ENCODE data around the gene RAB44.

Gene RAB44

DNA sequence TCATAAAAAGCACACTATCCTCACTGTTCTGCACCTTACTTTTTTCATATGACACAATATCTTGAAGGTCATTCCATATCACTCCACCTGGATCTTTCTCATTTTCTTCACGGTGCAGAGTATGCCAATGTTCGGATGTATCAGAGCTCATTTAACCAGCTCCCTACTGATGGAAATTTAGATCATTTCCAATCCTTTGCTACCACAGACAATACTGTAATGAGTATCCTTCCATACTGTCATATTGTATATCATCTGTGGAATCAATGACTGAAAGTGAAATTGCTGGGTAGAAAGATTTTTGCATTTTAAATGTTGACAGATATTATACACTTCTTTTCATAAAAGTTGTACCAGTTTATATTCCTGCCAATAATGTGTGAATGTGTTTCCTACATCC lies 2.2 kb upstream of the RAB44 start:
- Histone ChIP-seq H3K4me3 (ENCODE audit: low read length) (peak overlapping the region; percentile 5; the same call in 1 of the 2 replicates), H4K20me1 (ENCODE audit: insufficient read depth, low read length) (no peaks in the 10 kb centered on the region), H3K36me3 (replicated peaks; ENCODE audit: low read depth, low read length) (no peaks in the 10 kb centered on the region), H2AFZ (ENCODE audit: low read depth, low read length) (no peak overlapping the region), H3K79me2 (ENCODE audit: low read length) (no peaks in the 10 kb centered on the region), H3K9me3 (ENCODE audit: insufficient read depth, low read length) (no peaks in the 10 kb centered on the region), H3K27me3 (ENCODE audit: low read depth, low read length) (no peaks in the 10 kb centered on the region), H3K4me2 (ENCODE audit: low read length) (peak overlapping the region; percentile 45), H3K9ac (ENCODE audit: low read length) (no peak overlapping the region), H3K27ac (ENCODE audit: low read length) (peak overlapping the region; percentile 10; the same call in 1 of the 2 replicates), H3K4me1 (ENCODE audit: low read length) (peaks cover 36% of the 10 kb centered on the region)
- no peak for TF ChIP-seq EZH2phosphoT487 (IDR thresholded peaks at IDR 0.05; ENCODE audit: low read depth)
- TF ChIP-seq, protein P1, sequence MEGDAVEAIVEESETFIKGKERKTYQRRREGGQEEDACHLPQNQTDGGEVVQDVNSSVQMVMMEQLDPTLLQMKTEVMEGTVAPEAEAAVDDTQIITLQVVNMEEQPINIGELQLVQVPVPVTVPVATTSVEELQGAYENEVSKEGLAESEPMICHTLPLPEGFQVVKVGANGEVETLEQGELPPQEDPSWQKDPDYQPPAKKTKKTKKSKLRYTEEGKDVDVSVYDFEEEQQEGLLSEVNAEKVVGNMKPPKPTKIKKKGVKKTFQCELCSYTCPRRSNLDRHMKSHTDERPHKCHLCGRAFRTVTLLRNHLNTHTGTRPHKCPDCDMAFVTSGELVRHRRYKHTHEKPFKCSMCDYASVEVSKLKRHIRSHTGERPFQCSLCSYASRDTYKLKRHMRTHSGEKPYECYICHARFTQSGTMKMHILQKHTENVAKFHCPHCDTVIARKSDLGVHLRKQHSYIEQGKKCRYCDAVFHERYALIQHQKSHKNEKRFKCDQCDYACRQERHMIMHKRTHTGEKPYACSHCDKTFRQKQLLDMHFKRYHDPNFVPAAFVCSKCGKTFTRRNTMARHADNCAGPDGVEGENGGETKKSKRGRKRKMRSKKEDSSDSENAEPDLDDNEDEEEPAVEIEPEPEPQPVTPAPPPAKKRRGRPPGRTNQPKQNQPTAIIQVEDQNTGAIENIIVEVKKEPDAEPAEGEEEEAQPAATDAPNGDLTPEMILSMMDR (IDR thresholded peaks at IDR 0.05; ENCODE audit: low read depth, low read length), result no peak

DNA sequence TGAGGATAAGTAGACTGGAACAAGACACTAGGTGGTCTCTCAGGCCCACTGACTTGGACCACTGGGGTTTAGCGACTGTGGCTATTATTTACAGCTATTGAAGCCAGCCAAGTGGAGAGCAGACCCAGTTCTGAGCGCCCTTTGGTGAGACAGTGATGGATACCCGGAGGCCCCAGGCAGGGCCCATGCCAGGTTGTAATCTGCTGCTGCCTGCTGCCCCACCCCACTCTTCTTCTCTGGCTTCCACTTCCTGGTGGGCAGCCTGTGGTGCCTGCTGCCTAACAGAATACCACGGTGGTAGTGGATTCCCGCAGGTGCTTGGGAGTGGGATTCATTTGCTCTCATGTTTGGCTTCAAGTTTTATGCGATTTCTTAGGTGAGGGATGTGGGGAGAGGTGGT lies 570 bp downstream of the RAB44 start:
- no peaks in the 10 kb centered on the region for H3K36me3 ChIP-seq (replicated peaks; ENCODE audit: low read depth, low read length)
- no peak for TF ChIP-seq EZH2phosphoT487 (IDR thresholded peaks at IDR 0.05; ENCODE audit: low read depth)
- TF ChIP-seq, protein P1 (IDR thresholded peaks at IDR 0.05; ENCODE audit: low read depth, low read length), result no peak
- no peaks in the 10 kb centered on the region for H3K27me3 ChIP-seq (ENCODE audit: low read depth, low read length)
- peaks cover 29% of the 10 kb centered on the region for H3K4me1 ChIP-seq (ENCODE audit: low read length)
- no peak overlapping the region for H3K9ac ChIP-seq (ENCODE audit: low read length)
- no peaks in the 10 kb centered on the region for H3K79me2 ChIP-seq (ENCODE audit: low read length)
- H3K4me3 ChIP-seq (ENCODE audit: low read length), result no peak overlapping the region
- H3K9me3 ChIP-seq (ENCODE audit: insufficient read depth, low read length), result no peaks in the 10 kb centered on the region
- H2AFZ ChIP-seq (ENCODE audit: low read depth, low read length), result no peak overlapping the region
- H3K27ac ChIP-seq (ENCODE audit: low read length), result no peak overlapping the region
- H4K20me1 ChIP-seq (ENCODE audit: insufficient read depth, low read length), result no peaks in the 10 kb centered on the region
- no peak overlapping the region for H3K4me2 ChIP-seq (ENCODE audit: low read length)

DNA sequence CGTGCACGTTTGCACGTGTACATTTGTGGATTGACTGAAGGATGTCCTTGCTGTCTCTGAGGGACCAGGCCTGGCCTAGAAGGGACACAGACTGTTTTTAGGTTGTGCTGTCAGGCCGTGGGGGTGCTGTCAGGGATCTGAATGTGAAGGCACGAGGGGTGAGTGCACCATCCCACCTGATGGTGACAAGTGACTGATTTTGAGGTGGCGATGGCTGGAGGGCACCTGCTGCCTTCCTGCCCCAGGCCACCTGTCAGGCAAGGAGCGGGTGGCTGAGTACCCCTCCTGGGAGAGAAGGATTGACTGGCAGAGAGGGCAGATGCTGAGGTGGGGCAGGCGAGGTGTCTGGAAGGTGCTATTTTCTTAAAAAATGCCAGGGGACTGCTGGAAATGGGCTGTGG lies 1.2 kb downstream of the RAB44 start:
- Histone ChIP-seq H4K20me1 (ENCODE audit: insufficient read depth, low read length) (no peaks in the 10 kb centered on the region), H3K9me3 (ENCODE audit: insufficient read depth, low read length) (no peaks in the 10 kb centered on the region), H3K4me2 (ENCODE audit: low read length) (no peak overlapping the region), H3K9ac (ENCODE audit: low read length) (no peak overlapping the region), H3K79me2 (ENCODE audit: low read length) (no peaks in the 10 kb centered on the region), H3K36me3 (replicated peaks; ENCODE audit: low read depth, low read length) (no peaks in the 10 kb centered on the region), H3K4me3 (ENCODE audit: low read length) (no peak overlapping the region), H3K4me1 (ENCODE audit: low read length) (peaks cover 29% of the 10 kb centered on the region), H2AFZ (ENCODE audit: low read depth, low read length) (no peak overlapping the region), H3K27ac (ENCODE audit: low read length) (no peak overlapping the region), H3K27me3 (ENCODE audit: low read depth, low read length) (no peaks in the 10 kb centered on the region)
- TF ChIP-seq, protein P1 (IDR thresholded peaks at IDR 0.05; ENCODE audit: low read depth, low read length), result no peak
- TF ChIP-seq EZH2phosphoT487 (IDR thresholded peaks at IDR 0.05; ENCODE audit: low read depth), result no peak

DNA sequence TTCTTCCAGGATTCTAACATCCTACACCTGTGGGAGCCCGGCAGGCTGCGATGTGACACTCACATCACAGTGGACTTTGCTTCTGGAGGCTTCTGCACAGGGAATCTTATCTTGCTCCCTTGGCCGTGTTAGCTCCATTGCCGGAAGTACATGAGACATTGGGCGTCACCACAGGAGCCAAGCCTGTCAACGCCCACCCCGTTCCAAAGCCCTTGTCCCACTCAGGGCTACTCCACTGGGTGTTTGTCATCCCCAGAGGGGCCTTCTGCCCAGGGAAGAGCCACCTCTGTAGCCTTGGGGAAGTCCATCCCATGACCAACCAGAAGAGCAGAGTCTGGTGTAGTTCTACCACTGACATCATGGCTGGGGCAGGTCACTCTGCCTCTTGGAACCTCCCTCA lies 1.7 kb downstream of the RAB44 start:
- Histone ChIP-seq H3K27me3 (ENCODE audit: low read depth, low read length) (no peaks in the 10 kb centered on the region), H3K4me1 (ENCODE audit: low read length) (peaks cover 29% of the 10 kb centered on the region), H3K9me3 (ENCODE audit: insufficient read depth, low read length) (no peaks in the 10 kb centered on the region), H4K20me1 (ENCODE audit: insufficient read depth, low read length) (no peaks in the 10 kb centered on the region), H2AFZ (ENCODE audit: low read depth, low read length) (no peak overlapping the region), H3K4me3 (ENCODE audit: low read length) (no peak overlapping the region), H3K9ac (ENCODE audit: low read length) (no peak overlapping the region), H3K36me3 (replicated peaks; ENCODE audit: low read depth, low read length) (no peaks in the 10 kb centered on the region), H3K4me2 (ENCODE audit: low read length) (no peak overlapping the region), H3K79me2 (ENCODE audit: low read length) (no peaks in the 10 kb centered on the region), H3K27ac (ENCODE audit: low read length) (no peak overlapping the region)
- TF ChIP-seq EZH2phosphoT487 (IDR thresholded peaks at IDR 0.05; ENCODE audit: low read depth), result no peak
- TF ChIP-seq, protein P1 (IDR thresholded peaks at IDR 0.05; ENCODE audit: low read depth, low read length), result no peak

Data from OCI-LY3 (cell line).